H1 (cell line): Measurements from ENCODE around the gene ZNF283.

Source experiments
- ATF2 ChIP-seq: IDR thresholded peaks from 2 replicates; pipeline ENCODE4 v1.6.1; 2012; ENCODE audit warnings: low read length, inconsistent platforms
- ATF3 ChIP-seq: IDR thresholded peaks from 2 replicates; pipeline ENCODE4 v1.6.1; 2011; ENCODE audit warnings: low read depth, mild to moderate bottlenecking, low read length; ENCODE audit not compliant: insufficient read depth
- CEBPB ChIP-seq: IDR thresholded peaks from 2 replicates; pipeline ENCODE4 v1.6.1; 2012; ENCODE audit warnings: low read depth, low read length
- POLR2AphosphoS5 ChIP-seq: IDR thresholded peaks from 2 replicates; pipeline ENCODE4 v1.6.1; 2011; ENCODE audit warnings: low read depth, low read length
- SIN3A ChIP-seq, 2 experiments: IDR thresholded peaks in 1 of 2; conservative IDR thresholded peaks in 1 of 2; 2 replicates each; pipeline ENCODE4 v1.6.1; 2011 to 2012; ENCODE audit warnings: low read length in 2 of 2, improper control_type of control experiment in 1 of 2, low read depth in 1 of 2, mild to moderate bottlenecking in 1 of 2

- TF ChIP-seq CEBPB: no peak
- TF ChIP-seq ATF3: no peak
- no peak for TF ChIP-seq ATF2
- TF ChIP-seq SIN3A (conservative IDR thresholded peaks at IDR 0.05 in 1 of 2, IDR thresholded peaks at IDR 0.05 in 1 of 2; ENCODE audit: low read depth in 1 of 2, low read length in 2 of 2): peak; percentile 98 to 99
- no peak for TF ChIP-seq POLR2AphosphoS5
Measured at GRCh38 chr19:43789029-43789428, 38.1 kb upstream of the ZNF283 start.
